HEK293 (cell line): ENCODE measurements around the gene SBNO2.

Experiments
- CTCF ChIP-seq: fragments of 450-650 bp; formaldehyde crosslinking; IDR thresholded peaks from 2 replicates; pipeline ENCODE4 v1.5.1; 2016; ENCODE audit warnings: missing biosample characterization, missing genetic modification characterization
- RBAK ChIP-seq: fragments of 450-650 bp; formaldehyde crosslinking; IDR thresholded peaks from 2 replicates; pipeline ENCODE4 v1.5.1; 2016; ENCODE audit warnings: missing biosample characterization, missing genetic modification characterization
- SCRT1 ChIP-seq: fragments of 450-650 bp; formaldehyde crosslinking; IDR thresholded peaks from 2 replicates; pipeline ENCODE4 v1.5.1; 2016; ENCODE audit warnings: missing biosample characterization, missing genetic modification characterization, borderline replicate concordance
- YY1 ChIP-seq: fragments of 450-650 bp; formaldehyde crosslinking; IDR thresholded peaks from 2 replicates; pipeline ENCODE4 v1.5.1; 2018; ENCODE audit warnings: missing biosample characterization, missing genetic modification characterization
- ZNF114 ChIP-seq: fragments of 450-650 bp; formaldehyde crosslinking; IDR thresholded peaks from 2 replicates; pipeline ENCODE4 v1.5.0; 2017; ENCODE audit warnings: missing biosample characterization, missing genetic modification characterization
- ZNF394 ChIP-seq: fragments of 450-650 bp; formaldehyde crosslinking; IDR thresholded peaks from 2 replicates; pipeline ENCODE4 v1.5.1; 2016; ENCODE audit warnings: missing biosample characterization, missing genetic modification characterization, mild to moderate bottlenecking, moderate library complexity, borderline replicate concordance
- ZNF549 ChIP-seq: fragments of 450-650 bp; IDR thresholded peaks from 2 replicates; pipeline ENCODE4 v1.5.1; 2018; ENCODE audit warnings: missing biosample characterization, missing genetic modification characterization, mild to moderate bottlenecking, inconsistent platforms, moderate library complexity
- TF ChIP-seq, protein P1 (sequence below): fragments of 450-650 bp; formaldehyde crosslinking; IDR thresholded peaks from 2 replicates; pipeline ENCODE4 v1.5.1; 2017; ENCODE audit warnings: missing biosample characterization, missing genetic modification characterization

- TF ChIP-seq YY1 (tag by site-specific recombination) (no peak), ZNF114 (tag by site-specific recombination) (no peak), RBAK (tag by site-specific recombination) (no peak), CTCF (tag by site-specific recombination) (no peak), SCRT1 (tag by site-specific recombination) (no peak), ZNF549 (no peak), ZNF394 (tag by site-specific recombination) (no peak)
- TF ChIP-seq, protein P1, sequence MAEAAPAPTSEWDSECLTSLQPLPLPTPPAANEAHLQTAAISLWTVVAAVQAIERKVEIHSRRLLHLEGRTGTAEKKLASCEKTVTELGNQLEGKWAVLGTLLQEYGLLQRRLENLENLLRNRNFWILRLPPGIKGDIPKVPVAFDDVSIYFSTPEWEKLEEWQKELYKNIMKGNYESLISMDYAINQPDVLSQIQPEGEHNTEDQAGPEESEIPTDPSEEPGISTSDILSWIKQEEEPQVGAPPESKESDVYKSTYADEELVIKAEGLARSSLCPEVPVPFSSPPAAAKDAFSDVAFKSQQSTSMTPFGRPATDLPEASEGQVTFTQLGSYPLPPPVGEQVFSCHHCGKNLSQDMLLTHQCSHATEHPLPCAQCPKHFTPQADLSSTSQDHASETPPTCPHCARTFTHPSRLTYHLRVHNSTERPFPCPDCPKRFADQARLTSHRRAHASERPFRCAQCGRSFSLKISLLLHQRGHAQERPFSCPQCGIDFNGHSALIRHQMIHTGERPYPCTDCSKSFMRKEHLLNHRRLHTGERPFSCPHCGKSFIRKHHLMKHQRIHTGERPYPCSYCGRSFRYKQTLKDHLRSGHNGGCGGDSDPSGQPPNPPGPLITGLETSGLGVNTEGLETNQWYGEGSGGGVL (tag by site-specific recombination): no peak
These were observed 110.8 kb downstream of the SBNO2 start for GRCh38 chr19:1063030-1063908.
